HG02970 (cell line): Measurements from ENCODE around the gene FREM2.

Experiments used
- ATAC-seq: cut with Tn5 transposase; IDR thresholded peaks from one replicate; pipeline ENCODE4 v1.9.1; 2021; ENCODE audit warnings: mild to moderate bottlenecking, moderate library complexity, moderate number of reproducible peaks; ENCODE audit not compliant: unreplicated experiment, low FRiP score

FREM2 gene

GRCh38 chr13:38753878-38754277 lies 67.0 kb downstream of the FREM2 start:
- ATAC-seq: no peak

DNA sequence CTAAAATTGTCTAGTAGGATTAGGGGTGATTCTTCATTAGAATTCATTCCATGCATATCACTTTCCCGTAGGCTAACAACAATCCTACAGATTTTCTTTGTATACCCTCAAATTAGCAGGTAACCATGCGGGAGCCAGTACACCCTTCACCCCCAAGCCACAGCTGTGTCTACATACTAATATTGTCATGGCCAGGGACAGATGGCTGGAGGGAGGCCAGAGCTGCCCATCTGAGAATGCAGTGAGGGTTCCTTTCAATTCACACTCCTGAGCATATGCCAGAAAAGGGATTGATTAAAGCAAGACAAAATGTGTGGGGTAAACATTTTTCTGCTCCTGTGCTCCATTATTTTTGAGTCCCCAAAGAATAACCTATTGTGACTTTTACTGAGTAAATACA lies 68.9 kb downstream of the FREM2 start:
- ATAC-seq: no peak

DNA sequence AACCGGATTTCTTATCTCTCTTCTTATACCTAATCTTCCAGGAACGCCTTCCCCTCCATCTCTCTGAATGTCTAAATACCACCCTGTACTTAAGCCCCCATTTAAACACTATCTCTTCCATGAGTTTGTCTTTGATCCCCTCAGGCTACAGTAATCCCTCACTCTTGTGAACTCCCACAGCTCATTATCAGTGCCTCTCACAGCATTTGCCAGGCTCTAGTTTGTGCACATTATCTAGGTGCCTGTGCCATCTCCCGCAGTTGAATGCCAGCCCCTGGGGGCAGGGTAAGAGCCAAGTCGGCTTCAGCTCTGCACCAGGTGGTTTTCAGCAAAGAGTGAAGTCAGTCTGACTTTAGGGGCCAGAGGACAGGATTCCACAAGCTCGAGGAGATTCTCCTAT lies 71.4 kb downstream of the FREM2 start:
- ATAC-seq: no peak

DNA sequence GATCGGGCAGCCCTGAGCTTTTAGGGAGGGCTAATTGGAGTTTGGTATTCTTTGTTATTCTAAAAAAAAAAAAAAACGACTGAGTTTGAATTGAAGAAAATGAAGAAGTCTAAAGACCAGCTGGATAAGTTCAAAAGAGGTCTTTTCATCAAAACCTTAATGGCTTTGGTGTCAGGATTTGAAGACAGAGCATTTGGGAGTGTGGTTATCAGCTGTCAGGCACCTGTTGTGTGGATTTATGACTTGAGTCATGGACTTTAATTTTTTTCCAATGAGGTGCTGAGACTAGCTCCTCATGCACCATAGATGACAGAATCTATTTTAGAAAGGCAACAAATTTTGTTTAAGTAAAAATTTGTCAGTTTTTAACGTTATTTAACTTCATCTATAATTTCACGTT lies 72.5 kb downstream of the FREM2 start:
- no peak for ATAC-seq

DNA sequence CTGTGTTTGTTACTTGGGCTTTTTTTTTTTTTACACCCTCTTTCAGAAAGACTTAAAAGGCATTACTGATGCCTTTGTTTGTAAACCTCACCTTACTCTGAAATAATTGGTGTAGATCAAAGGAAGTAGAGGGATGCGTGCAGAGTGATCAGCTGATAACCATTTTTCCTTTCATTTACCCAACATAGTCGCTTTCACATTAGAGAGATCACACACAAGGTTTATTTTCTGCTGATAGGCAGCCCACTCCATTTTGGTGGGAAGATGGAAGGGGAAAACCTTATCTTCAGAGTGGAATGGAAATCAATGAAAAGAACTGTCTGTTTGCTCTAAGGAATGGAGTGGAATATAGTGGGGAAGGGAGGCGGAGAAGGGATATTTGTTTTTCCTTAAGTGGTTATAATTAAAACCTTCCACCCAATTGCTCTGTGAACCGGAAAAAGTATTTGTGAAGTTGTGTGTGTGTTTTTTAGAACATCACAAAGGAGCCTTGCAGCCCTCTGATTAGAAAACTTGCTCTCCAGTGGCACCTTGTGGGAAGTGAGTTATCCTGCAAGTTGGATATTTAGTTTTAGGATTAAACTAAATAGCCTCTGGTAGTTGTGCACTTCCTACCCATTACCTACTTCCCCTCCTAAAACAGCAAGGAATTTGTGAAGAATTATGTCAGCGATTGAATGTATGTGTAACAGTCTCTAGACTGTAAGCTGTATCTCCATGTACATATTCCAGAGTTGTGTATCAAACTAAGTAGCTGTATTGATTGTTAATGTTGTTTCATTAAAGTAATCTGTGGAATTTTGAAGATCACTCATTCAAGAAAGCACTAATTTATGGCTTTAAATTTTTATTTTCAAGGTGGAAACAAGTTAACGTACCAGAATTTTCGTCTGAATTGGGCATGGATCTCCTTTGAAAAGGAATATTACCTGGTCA lies 76.8 kb downstream of the FREM2 start:
- ATAC-seq: no peak

GRCh38 chr13:38766799-38767198 lies 79.9 kb downstream of the FREM2 start:
- no peak for ATAC-seq

- no peak for ATAC-seq
Measured at GRCh38 chr13:38767506-38768265, 80.8 kb downstream of the FREM2 start.

- ATAC-seq: no peak
Measured at GRCh38 chr13:38769526-38769925, 82.6 kb downstream of the FREM2 start.

- no peak for ATAC-seq
Measured at GRCh38 chr13:38775085-38775484, 88.2 kb downstream of the FREM2 start.

DNA sequence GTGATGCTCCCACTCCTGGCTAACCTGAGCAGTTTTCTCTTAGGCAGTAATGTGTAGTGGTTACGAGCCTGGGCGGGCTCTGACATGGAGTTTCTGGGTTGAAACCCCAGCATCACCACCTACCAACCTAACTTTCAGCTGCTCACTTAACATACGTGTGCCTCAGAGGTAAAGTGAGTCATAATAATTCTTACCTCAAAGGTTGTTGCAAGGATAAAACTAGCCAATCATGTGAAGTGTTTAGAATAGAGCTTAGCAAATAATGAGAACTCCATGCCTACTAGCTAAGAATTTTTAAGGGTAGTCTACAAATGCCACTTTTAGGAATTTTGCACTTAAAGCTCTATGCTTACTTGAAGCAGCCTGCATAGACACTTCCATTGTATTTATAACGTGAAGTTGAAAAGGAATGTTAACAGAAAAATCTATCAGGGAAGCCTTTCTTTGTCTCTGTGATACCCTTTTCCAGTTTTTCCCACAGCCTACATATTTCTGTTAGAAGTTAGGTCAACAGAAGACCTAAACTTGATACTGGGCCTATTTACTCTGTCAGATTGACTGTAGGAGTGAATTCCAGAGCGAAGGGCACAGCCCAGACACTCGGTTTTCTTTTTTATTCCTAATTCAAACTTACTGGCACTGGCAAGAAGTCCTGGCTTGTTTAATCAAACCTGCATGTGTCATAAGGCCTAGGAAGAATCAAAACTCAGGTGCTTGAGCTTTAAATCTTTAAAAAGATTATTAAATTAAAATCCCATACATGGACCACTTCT lies 90.7 kb downstream of the FREM2 start:
- no peak for ATAC-seq

- no peak for ATAC-seq
Measured at GRCh38 chr13:38781539-38781938, 94.7 kb downstream of the FREM2 start.

DNA sequence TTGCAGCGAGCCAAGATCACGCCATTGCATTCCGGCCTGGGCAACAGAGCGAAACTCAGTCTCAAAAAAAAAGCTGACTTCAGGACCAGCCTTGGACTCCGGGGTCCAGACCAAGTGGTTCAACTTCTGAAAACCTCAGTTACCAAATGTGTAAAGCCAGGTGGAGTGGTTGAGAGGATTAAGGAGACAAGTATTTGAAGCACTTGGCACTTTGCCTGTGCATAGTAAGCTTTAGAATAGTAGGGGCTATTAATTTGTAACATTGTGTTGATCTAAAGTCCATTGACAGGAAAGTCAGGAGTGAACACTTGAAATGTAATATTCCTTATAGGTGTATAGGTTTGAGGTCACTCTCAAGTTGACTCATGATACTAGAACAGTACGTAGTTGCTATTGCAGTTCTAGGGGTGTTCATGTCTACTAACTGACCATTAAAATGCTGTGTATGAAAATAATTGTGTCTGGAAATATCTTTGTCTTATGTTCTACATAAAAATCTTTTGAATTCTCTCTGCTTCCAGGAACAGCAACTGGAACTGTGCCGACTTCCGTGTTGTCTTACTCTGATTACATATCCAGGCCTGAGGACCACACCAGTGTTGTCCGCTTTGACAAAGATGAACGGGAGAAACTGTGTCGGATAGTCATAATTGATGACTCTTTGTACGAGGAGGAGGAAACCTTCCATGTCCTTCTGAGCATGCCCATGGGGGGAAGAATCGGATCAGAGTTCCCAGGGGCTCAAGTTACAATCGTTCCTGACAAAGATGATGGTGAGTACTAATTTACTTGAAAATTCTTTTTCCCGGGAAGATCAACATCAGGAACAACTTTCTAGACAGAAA lies 97.4 kb downstream of the FREM2 start:
- no peak for ATAC-seq

DNA sequence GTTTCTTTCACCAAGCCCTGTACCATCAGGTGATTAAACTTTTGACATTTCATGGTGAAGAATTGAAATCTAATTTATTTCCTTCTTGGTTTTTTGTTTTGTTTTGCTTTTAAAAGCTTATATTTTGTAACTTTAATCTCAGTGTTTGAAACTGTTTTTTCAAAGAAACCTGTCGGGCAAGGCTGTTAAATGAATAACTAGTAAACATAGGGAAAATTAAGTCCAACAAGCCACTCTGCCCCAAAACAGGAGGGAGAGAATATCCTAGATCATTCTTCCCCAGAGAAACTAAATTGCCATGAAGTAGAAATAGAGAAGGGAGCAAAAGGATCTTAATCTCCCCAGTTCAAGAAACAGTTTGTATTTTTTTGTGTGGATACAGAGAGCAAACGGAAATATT lies 98.2 kb downstream of the FREM2 start:
- no peak for ATAC-seq

GRCh38 chr13:38785490-38785889 lies 98.6 kb downstream of the FREM2 start:
- no peak for ATAC-seq

GRCh38 chr13:38787550-38787949 lies 100.7 kb downstream of the FREM2 start:
- ATAC-seq: no peak

- ATAC-seq: no peak
Measured at GRCh38 chr13:38796890-38797289, 110.0 kb downstream of the FREM2 start.

- no peak for ATAC-seq
Measured at GRCh38 chr13:38803531-38803930, 116.7 kb downstream of the FREM2 start.

GRCh38 chr13:38804061-38804460 lies 117.2 kb downstream of the FREM2 start:
- ATAC-seq: no peak

DNA sequence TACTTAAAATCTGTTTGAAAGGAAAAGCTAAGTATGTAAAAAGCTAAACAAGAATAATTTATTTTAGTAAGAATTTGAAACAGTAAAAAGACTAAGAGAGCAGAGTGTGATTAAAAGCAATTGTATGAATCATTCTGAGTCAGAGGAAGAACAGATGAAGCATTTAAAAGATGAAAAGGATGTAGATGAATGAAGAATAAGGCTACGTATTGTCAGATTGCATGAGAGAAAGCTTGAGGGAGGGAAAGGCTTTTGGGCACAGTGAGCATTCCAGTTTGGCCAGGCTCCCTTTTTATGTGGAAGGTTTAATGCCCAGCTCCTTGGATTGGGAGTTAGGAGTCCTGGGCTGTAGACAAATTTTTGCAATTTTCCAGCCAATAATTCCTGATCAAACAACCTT lies 117.7 kb downstream of the FREM2 start:
- no peak for ATAC-seq

DNA sequence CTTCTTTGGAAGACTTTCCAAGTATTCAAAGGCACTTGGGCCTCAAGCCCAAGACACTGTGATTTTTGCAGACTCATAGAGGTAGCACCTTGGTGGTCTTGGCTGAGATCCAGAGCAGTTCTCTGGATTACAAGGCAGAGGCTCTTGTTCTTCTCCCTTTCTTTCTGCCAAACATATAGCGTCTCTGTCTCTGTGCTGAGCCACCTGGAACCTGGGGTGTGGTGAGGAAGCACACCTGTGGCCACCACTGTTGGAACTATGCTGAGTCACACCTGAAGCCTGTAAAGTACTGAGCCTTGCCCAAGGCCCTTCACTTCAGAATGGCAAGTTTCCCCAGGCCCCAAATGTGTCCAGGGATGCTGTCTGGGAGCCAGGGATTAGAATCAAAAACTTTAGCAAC lies 127.5 kb downstream of the FREM2 start:
- no peak for ATAC-seq
